Measurements from ENCODE around the gene RPL19.
A peak's percentile ranks its signal among the peaks of the same experiment; 100 is the strongest.

Gene RPL19

GRCh38 chr17:39235555-39236449 lies 35.7 kb downstream of the RPL19 start:
- TF ChIP-seq CTCF (IDR thresholded peaks at IDR 0.05; ENCODE audit: control extremely low read depth, extremely low read depth, low read depth, missing control alignments), result peak; percentile 63
- ChIA-PET POLR2A (interaction anchor here (0.5 kb wide), 1 partner anchor 28 kb away, joined by 4 read pairs; no protein-coding TSS in a partner anchor), CTCF (interaction anchor here (0.8 to 6.8 kb wide), 14 partner anchors 9 to 252 kb away, joined by 3 to 71 read pairs (median 4); no protein-coding TSS in a partner anchor)
- peak; percentile 77 for DNase-seq (ENCODE audit: extremely low spot score)

- ChIA-PET POLR2A (no interaction called here), CTCF (interaction anchor here (0.8 to 6.8 kb wide), 13 partner anchors 9 to 252 kb away, joined by 3 to 71 read pairs (median 5); no protein-coding TSS in a partner anchor)
- no peak for TF ChIP-seq CTCF (IDR thresholded peaks at IDR 0.05; ENCODE audit: control extremely low read depth, extremely low read depth, low read depth, missing control alignments)
- DNase-seq (ENCODE audit: extremely low spot score), result peak; percentile 8
Measured at GRCh38 chr17:39236450-39236927, 36.4 kb downstream of the RPL19 start.

- DNase-seq (ENCODE audit: extremely low spot score), result peak; percentile 14
- ChIA-PET POLR2A (no interaction called here), CTCF (interaction anchor here (0.8 to 6.8 kb wide), 11 partner anchors 8 to 253 kb away, joined by 3 to 71 read pairs (median 5); no protein-coding TSS in a partner anchor)
- TF ChIP-seq CTCF (IDR thresholded peaks at IDR 0.05; ENCODE audit: control extremely low read depth, extremely low read depth, low read depth, missing control alignments), result no peak
Measured at GRCh38 chr17:39236981-39237441, 36.9 kb downstream of the RPL19 start.

DNA sequence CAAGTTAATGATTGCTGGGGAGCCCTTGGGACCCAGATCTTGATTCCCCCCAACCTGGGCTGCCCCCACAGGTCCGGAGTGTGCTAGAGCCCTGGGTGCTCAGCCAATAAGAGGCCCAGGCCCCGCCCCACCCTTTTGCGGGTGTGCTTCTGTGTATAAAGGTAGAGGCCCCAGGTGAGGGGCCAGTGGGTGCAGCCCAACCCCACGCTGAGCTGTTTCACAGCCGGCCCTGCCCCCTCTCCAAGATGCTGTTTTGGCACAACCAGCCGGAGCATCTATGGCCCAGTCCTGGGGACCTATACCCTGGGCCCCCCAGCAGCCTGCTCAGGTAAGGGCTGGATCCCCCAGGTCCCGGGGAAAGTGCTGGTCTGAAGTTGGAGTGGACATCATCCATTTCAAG lies 37.5 kb downstream of the RPL19 start:
- CTCF ChIA-PET, result interaction anchor here (1.1 to 6.8 kb wide), 10 partner anchors 8 to 253 kb away, joined by 3 to 71 read pairs (median 5); no protein-coding TSS in a partner anchor
- POLR2A ChIA-PET, result no interaction called here

GRCh38 chr17:39238311-39238972 lies 38.4 kb downstream of the RPL19 start:
- POLR2A ChIA-PET, result interaction anchor here (1.0 kb wide), 1 partner anchor 35 kb away, joined by 5 read pairs; no protein-coding TSS in a partner anchor
- no peak for DNase-seq (ENCODE audit: extremely low spot score)
- no peak for TF ChIP-seq CTCF (IDR thresholded peaks at IDR 0.05; ENCODE audit: control extremely low read depth, extremely low read depth, low read depth, missing control alignments)
- CTCF ChIA-PET, result interaction anchor here (0.9 to 6.8 kb wide), 11 partner anchors 9 to 255 kb away, joined by 3 to 71 read pairs (median 5); no protein-coding TSS in a partner anchor

More for the DNA sequence above, 37.5 kb downstream of the RPL19 start:
- DNase-seq (ENCODE audit: extremely low spot score), result no peak
- TF ChIP-seq CTCF (IDR thresholded peaks at IDR 0.05; ENCODE audit: control extremely low read depth, extremely low read depth, low read depth, missing control alignments), result no peak

Measured in GM10248 (cell line).